Tibial nerve (tissue), 4 donors: ENCODE results near the gene ATP2A2.

Experiments
- CTCF ChIP-seq, 5 experiments: fragments of 200-600 bp in 3 of 5; fragments of 450-650 bp in 2 of 5; sonication (generic) in 3 of 5; IDR thresholded peaks; one replicate each; pipeline ENCODE4 v1.5.1; 2016 to 2019; ENCODE audit warnings: antibody characterized with exemption in 5 of 5, mild to moderate bottlenecking in 3 of 5, moderate library complexity in 2 of 5
- EP300 ChIP-seq, 2 donors: sonication (generic); formaldehyde crosslinking; IDR thresholded peaks; one replicate each; pipeline ENCODE4 v1.6.1; 2017; ENCODE audit warnings: antibody characterized with exemption in 2 of 2, mild to moderate bottlenecking in 1 of 2
- POLR2A ChIP-seq, 2 donors: fragments of 450-650 bp; IDR thresholded peaks; one replicate each; pipeline ENCODE4 v1.6.1; 2017; ENCODE audit warnings: antibody characterized with exemption in 2 of 2, mild to moderate bottlenecking in 2 of 2, moderate library complexity in 2 of 2

DNA sequence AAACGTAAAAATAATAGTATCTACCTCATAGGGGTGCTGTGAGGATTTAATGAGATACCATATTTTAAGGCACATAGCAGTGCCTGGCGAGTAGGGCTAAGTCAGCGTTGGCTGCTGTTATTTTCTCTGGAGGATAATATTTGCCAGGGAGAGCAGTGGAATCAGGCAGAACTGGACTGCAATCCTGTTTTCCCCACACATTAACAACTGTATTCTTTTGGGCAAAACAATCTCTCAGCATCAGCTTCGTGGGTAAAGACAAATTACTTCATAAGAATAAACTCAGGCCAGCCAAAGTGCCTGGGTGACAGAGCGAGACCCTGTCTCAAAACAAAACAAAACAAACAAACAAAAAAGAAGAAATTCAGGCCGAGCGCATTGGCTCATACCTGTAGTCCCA, 29.7 kb upstream of the ATP2A2 start:
- TF ChIP-seq CTCF (IDR thresholded peaks at IDR 0.05) (no peak), POLR2A (IDR thresholded peaks at IDR 0.05) (no peak), EP300 (IDR thresholded peaks at IDR 0.05) (no peak)
